WERI-Rb-1 (cell line): Measurements from ENCODE around the gene JAG2.

ENCODE experiments used
- DNase-seq: peaks from one replicate; pipeline ENCODE4 v3.0.0-alpha.2; 2020
- H3K27ac ChIP-seq: fragments of 250-450 bp; sonication (Bioruptor Pico); 2 replicates; pipeline ENCODE4 v1.5.1; 2020; ENCODE audit warnings: mild to moderate bottlenecking, moderate library complexity
- H3K27me3 ChIP-seq: fragments of 250-450 bp; sonication (Bioruptor Pico); 2 replicates; pipeline ENCODE4 v1.5.1; 2021; ENCODE audit warnings: mild to moderate bottlenecking, low read depth, moderate library complexity; ENCODE audit not compliant: insufficient read depth, severe bottlenecking
- H3K36me3 ChIP-seq: fragments of 250-450 bp; sonication (Bioruptor Pico); 2 replicates; pipeline ENCODE4 v1.5.1; 2020; ENCODE audit warnings: mild to moderate bottlenecking, moderate library complexity
- H3K4me3 ChIP-seq: 2 replicates; pipeline ENCODE4 v1.5.1; 2011; ENCODE audit warnings: low read depth, mild to moderate bottlenecking, control low read depth, low read length
- H3K9me3 ChIP-seq: fragments of 250-450 bp; sonication (Bioruptor Pico); 2 replicates; pipeline ENCODE4 v1.5.1; 2021; ENCODE audit warnings: mild to moderate bottlenecking, moderate library complexity; ENCODE audit not compliant: severe bottlenecking
- CTCF ChIP-seq: IDR thresholded peaks from 2 replicates; pipeline ENCODE4 v1.5.1; 2011; ENCODE audit warnings: low read depth, mild to moderate bottlenecking, control low read depth, inconsistent platforms, low read length

The JAG2 gene

GRCh38 chr14:105201925-105202513, 33.4 kb upstream of the JAG2 start:
- no peak for TF ChIP-seq CTCF
- no peak for DNase-seq
- Histone ChIP-seq H3K27ac (no peak overlapping the region), H3K4me3 (no peak overlapping the region), H3K27me3 (no peaks in the 10 kb centered on the region), H3K9me3 (no peaks in the 10 kb centered on the region), H3K36me3 (no peaks in the 10 kb centered on the region)

- Histone ChIP-seq H3K9me3 (no peaks in the 10 kb centered on the region), H3K27ac (no peak overlapping the region), H3K4me3 (no peak overlapping the region), H3K36me3 (no peaks in the 10 kb centered on the region), H3K27me3 (no peaks in the 10 kb centered on the region)
- peak; percentile 39 for TF ChIP-seq CTCF
- no peak for DNase-seq
These were observed 32.8 kb upstream of the JAG2 start for GRCh38 chr14:105201156-105201924.

- no peaks in the 10 kb centered on the region for H3K9me3 ChIP-seq
- H3K4me3 ChIP-seq: no peak overlapping the region
- DNase-seq: no peak
- no peak overlapping the region for H3K27ac ChIP-seq
- no peaks in the 10 kb centered on the region for H3K27me3 ChIP-seq
- no peaks in the 10 kb centered on the region for H3K36me3 ChIP-seq
- TF ChIP-seq CTCF: no peak
These were observed 32.1 kb upstream of the JAG2 start for GRCh38 chr14:105200641-105201040.

GRCh38 chr14:105200074-105200473, 31.5 kb upstream of the JAG2 start:
- H3K4me3 ChIP-seq: no peak overlapping the region
- no peak overlapping the region for H3K27ac ChIP-seq
- no peaks in the 10 kb centered on the region for H3K36me3 ChIP-seq
- H3K9me3 ChIP-seq: no peaks in the 10 kb centered on the region
- H3K27me3 ChIP-seq: no peaks in the 10 kb centered on the region
- DNase-seq: no peak
- TF ChIP-seq CTCF: peak; percentile 43

GRCh38 chr14:105199093-105199492, 30.5 kb upstream of the JAG2 start:
- H3K27ac ChIP-seq: no peak overlapping the region
- no peak overlapping the region for H3K4me3 ChIP-seq
- H3K36me3 ChIP-seq: no peaks in the 10 kb centered on the region
- DNase-seq: peak; percentile 56
- TF ChIP-seq CTCF: no peak
- H3K27me3 ChIP-seq: no peaks in the 10 kb centered on the region
- no peaks in the 10 kb centered on the region for H3K9me3 ChIP-seq
